ENCODE measurements around the gene ZNF791.

The ZNF791 gene

DNA sequence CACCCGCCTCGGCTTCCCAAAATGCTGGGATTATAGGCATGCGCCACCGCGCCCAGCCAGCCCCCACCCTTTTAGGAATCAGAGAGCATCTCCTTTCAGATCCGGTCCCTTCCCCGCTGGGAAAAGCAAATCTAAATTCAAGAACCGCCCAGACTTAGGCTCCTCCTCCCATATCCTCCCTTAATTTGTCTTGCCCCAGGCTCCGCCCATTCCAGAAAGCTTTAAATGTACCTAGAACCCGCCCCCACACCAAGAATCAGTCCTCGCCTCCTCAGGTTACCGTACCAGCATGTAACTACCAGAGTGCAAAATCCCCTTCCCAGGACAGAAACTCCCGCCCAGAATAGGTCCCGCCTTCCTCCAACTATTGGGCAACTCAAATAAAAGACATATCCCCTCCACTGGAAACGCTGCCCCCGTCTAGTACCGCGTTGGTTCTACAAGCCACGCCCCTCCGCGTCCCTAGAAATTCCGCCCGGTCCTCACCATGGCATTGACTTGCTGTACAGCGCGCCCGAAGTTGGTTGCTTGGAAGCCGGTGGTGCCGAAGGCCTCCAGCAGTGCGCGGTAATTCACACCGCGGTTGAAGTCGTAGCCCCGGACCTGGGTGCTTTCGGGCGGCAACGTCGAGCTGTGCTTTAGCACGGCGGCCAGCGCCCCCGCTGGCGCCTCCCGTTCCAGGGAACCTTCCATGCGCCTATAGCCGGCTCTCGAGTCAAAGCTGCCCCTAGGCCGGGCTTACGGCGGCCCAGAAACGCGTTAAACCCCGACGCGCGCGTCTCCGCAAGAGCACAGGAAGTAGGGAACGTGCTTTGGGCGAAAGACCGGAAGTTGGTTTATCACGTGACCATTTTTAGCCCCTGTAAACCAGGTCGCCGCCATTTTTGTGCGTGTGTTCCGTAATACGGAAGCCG lies 70.6 kb downstream of the ZNF791 start, which contains the start of gene DHPS (continued):
- TF ChIP-seq, protein P1, sequence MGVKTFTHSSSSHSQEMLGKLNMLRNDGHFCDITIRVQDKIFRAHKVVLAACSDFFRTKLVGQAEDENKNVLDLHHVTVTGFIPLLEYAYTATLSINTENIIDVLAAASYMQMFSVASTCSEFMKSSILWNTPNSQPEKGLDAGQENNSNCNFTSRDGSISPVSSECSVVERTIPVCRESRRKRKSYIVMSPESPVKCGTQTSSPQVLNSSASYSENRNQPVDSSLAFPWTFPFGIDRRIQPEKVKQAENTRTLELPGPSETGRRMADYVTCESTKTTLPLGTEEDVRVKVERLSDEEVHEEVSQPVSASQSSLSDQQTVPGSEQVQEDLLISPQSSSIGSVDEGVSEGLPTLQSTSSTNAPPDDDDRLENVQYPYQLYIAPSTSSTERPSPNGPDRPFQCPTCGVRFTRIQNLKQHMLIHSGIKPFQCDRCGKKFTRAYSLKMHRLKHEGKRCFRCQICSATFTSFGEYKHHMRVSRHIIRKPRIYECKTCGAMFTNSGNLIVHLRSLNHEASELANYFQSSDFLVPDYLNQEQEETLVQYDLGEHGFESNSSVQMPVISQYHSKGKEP (tag by site-specific recombination; IDR thresholded peaks at IDR 0.05), result 0 out of 2 replicates have a peak, but pooled peaks have one; percentile 28
- no peak for TF ChIP-seq HOXD13 (CRISPR knock-in tag; IDR thresholded peaks at IDR 0.05; ENCODE audit: borderline replicate concordance)
- TF ChIP-seq GLIS1 (tag by site-specific recombination; IDR thresholded peaks at IDR 0.05), result peak; percentile 66
- TF ChIP-seq ZNF654 (tag by site-specific recombination; IDR thresholded peaks at IDR 0.05; ENCODE audit: low read depth), result no peak
- TF ChIP-seq, protein P2, sequence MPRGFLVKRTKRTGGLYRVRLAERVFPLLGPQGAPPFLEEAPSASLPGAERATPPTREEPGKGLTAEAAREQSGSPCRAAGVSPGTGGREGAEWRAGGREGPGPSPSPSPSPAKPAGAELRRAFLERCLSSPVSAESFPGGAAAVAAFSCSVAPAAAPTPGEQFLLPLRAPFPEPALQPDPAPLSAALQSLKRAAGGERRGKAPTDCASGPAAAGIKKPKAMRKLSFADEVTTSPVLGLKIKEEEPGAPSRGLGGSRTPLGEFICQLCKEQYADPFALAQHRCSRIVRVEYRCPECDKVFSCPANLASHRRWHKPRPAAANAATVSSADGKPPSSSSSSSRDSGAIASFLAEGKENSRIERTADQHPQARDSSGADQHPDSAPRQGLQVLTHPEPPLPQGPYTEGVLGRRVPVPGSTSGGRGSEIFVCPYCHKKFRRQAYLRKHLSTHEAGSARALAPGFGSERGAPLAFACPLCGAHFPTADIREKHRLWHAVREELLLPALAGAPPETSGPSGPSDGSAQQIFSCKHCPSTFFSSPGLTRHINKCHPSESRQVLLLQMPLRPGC (tag by site-specific recombination; IDR thresholded peaks at IDR 0.05), result peak; percentile 53; the same call in 1 of the 2 replicates
- no peak for TF ChIP-seq ZNF202 (tag by site-specific recombination; IDR thresholded peaks at IDR 0.05; ENCODE audit: borderline replicate concordance)
- TF ChIP-seq, protein P3, sequence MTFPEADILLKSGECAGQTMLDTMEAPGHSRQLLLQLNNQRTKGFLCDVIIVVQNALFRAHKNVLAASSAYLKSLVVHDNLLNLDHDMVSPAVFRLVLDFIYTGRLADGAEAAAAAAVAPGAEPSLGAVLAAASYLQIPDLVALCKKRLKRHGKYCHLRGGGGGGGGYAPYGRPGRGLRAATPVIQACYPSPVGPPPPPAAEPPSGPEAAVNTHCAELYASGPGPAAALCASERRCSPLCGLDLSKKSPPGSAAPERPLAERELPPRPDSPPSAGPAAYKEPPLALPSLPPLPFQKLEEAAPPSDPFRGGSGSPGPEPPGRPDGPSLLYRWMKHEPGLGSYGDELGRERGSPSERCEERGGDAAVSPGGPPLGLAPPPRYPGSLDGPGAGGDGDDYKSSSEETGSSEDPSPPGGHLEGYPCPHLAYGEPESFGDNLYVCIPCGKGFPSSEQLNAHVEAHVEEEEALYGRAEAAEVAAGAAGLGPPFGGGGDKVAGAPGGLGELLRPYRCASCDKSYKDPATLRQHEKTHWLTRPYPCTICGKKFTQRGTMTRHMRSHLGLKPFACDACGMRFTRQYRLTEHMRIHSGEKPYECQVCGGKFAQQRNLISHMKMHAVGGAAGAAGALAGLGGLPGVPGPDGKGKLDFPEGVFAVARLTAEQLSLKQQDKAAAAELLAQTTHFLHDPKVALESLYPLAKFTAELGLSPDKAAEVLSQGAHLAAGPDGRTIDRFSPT (tag by site-specific recombination; IDR thresholded peaks at IDR 0.05), result peak; percentile 89
- TF ChIP-seq YY1 (tag by site-specific recombination; IDR thresholded peaks at IDR 0.05), result peak; percentile 91
- TF ChIP-seq, protein P4, sequence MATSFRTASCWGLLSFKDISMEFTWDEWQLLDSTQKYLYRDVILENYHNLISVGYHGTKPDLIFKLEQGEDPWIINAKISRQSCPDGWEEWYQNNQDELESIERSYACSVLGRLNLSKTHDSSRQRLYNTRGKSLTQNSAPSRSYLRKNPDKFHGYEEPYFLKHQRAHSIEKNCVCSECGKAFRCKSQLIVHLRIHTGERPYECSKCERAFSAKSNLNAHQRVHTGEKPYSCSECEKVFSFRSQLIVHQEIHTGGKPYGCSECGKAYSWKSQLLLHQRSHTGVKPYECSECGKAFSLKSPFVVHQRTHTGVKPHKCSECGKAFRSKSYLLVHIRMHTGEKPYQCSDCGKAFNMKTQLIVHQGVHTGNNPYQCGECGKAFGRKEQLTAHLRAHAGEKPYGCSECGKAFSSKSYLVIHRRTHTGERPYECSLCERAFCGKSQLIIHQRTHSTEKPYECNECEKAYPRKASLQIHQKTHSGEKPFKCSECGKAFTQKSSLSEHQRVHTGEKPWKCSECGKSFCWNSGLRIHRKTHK (tag by site-specific recombination; IDR thresholded peaks at IDR 0.05), result no peak
- TF ChIP-seq ZNF341 (tag by site-specific recombination; IDR thresholded peaks at IDR 0.05; ENCODE audit: low read depth), result peak; percentile 71
- TF ChIP-seq ZBTB7A (tag by site-specific recombination; IDR thresholded peaks at IDR 0.05; ENCODE audit: low read depth), result peak; percentile 48; the same call in 1 of the 2 replicates
- TF ChIP-seq, protein P5, sequence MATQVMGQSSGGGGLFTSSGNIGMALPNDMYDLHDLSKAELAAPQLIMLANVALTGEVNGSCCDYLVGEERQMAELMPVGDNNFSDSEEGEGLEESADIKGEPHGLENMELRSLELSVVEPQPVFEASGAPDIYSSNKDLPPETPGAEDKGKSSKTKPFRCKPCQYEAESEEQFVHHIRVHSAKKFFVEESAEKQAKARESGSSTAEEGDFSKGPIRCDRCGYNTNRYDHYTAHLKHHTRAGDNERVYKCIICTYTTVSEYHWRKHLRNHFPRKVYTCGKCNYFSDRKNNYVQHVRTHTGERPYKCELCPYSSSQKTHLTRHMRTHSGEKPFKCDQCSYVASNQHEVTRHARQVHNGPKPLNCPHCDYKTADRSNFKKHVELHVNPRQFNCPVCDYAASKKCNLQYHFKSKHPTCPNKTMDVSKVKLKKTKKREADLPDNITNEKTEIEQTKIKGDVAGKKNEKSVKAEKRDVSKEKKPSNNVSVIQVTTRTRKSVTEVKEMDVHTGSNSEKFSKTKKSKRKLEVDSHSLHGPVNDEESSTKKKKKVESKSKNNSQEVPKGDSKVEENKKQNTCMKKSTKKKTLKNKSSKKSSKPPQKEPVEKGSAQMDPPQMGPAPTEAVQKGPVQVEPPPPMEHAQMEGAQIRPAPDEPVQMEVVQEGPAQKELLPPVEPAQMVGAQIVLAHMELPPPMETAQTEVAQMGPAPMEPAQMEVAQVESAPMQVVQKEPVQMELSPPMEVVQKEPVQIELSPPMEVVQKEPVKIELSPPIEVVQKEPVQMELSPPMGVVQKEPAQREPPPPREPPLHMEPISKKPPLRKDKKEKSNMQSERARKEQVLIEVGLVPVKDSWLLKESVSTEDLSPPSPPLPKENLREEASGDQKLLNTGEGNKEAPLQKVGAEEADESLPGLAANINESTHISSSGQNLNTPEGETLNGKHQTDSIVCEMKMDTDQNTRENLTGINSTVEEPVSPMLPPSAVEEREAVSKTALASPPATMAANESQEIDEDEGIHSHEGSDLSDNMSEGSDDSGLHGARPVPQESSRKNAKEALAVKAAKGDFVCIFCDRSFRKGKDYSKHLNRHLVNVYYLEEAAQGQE (tag by site-specific recombination; IDR thresholded peaks at IDR 0.05), result 0 out of 2 replicates have a peak, but pooled peaks have one; percentile 47
- no peak for TF ChIP-seq ZNF514 (tag by site-specific recombination; IDR thresholded peaks at IDR 0.05)
- no peak for TF ChIP-seq ZNF266 (tag by site-specific recombination; IDR thresholded peaks at IDR 0.05; ENCODE audit: low read depth)
- peak; percentile 96 for TF ChIP-seq SP2 (tag by site-specific recombination; IDR thresholded peaks at IDR 0.05)
- TF ChIP-seq EGR2 (tag by site-specific recombination; IDR thresholded peaks at IDR 0.05; ENCODE audit: low read depth), result peak; percentile 52
- no peak for TF ChIP-seq ZNF350 (tag by site-specific recombination; IDR thresholded peaks at IDR 0.05)
- peak; percentile 62; the same call in 1 of the 2 replicates for TF ChIP-seq ZNF777 (tag by site-specific recombination; IDR thresholded peaks at IDR 0.05; ENCODE audit: borderline replicate concordance)
- TF ChIP-seq, protein P6, sequence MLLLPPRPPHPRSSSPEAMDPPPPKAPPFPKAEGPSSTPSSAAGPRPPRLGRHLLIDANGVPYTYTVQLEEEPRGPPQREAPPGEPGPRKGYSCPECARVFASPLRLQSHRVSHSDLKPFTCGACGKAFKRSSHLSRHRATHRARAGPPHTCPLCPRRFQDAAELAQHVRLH (tag by site-specific recombination; IDR thresholded peaks at IDR 0.05), result peak; percentile 100
- TF ChIP-seq, protein P7, sequence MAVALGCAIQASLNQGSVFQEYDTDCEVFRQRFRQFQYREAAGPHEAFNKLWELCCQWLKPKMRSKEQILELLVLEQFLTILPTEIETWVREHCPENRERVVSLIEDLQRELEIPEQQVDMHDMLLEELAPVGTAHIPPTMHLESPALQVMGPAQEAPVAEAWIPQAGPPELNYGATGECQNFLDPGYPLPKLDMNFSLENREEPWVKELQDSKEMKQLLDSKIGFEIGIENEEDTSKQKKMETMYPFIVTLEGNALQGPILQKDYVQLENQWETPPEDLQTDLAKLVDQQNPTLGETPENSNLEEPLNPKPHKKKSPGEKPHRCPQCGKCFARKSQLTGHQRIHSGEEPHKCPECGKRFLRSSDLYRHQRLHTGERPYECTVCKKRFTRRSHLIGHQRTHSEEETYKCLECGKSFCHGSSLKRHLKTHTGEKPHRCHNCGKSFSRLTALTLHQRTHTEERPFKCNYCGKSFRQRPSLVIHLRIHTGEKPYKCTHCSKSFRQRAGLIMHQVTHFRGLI (tag by site-specific recombination; IDR thresholded peaks at IDR 0.05), result peak; percentile 30
- TF ChIP-seq ZBTB48 (tag by site-specific recombination; IDR thresholded peaks at IDR 0.05), result peak; percentile 66
- TF ChIP-seq ZSCAN23 (tag by site-specific recombination; IDR thresholded peaks at IDR 0.05), result no peak
- TF ChIP-seq ZNF10 (tag by site-specific recombination; IDR thresholded peaks at IDR 0.05), result peak; percentile 63; the same call in 1 of the 2 replicates
- TF ChIP-seq OVOL3 (tag by site-specific recombination; IDR thresholded peaks at IDR 0.05), result no peak
- TF ChIP-seq ZNF174 (tag by site-specific recombination; IDR thresholded peaks at IDR 0.05), result no peak
- no peak for TF ChIP-seq ZNF626 (tag by site-specific recombination; IDR thresholded peaks at IDR 0.05)

Measured in HEK293 (cell line).